Liver (tissue), 9 donors: ENCODE data around the gene WFDC2. TPM values are rescaled to one million over a fixed set of nuclear protein-coding genes. Genes with fewer than 3 reads are reported as not detected.
A peak's percentile ranks its signal among the peaks of the same experiment; 100 is the strongest.

Source experiments
- DNase-seq: peaks from one replicate; pipeline ENCODE4 v3.0.0-alpha.2; 2017; ENCODE audit warnings: low spot score
- H3K27ac ChIP-seq, 2 donors: one replicate each; pipeline ENCODE4 v1.7.0; 2013; ENCODE audit warnings: inconsistent platforms in 2 of 2, low read length in 2 of 2, control low read depth in 1 of 2, low read depth in 1 of 2, mild to moderate bottlenecking in 1 of 2
- H3K27me3 ChIP-seq, 4 donors: one replicate each; pipeline versions ENCODE4 v1.6.1 to v1.7.0; 2013; ENCODE audit warnings: low read length in 3 of 4, inconsistent platforms in 1 of 4, mild to moderate bottlenecking in 1 of 4, moderate library complexity in 1 of 4; ENCODE audit not compliant: control insufficient read depth in 4 of 4, insufficient read depth in 4 of 4
- H3K36me3 ChIP-seq, 4 donors: one replicate each; pipeline versions ENCODE4 v1.6.1 to v1.7.0; 2013; ENCODE audit warnings: low read length in 3 of 4, mild to moderate bottlenecking in 3 of 4, low read depth in 1 of 4, moderate library complexity in 1 of 4; ENCODE audit not compliant: control insufficient read depth in 4 of 4, insufficient read depth in 3 of 4
- H3K4me1 ChIP-seq, 4 donors: one replicate each; pipeline versions ENCODE4 v1.6.1 to v1.7.0; 2013; ENCODE audit warnings: low read length in 3 of 4, mild to moderate bottlenecking in 3 of 4, moderate library complexity in 1 of 4; ENCODE audit not compliant: control insufficient read depth in 4 of 4, insufficient read depth in 4 of 4
- H3K4me3 ChIP-seq, 3 donors: one replicate each; pipeline versions ENCODE4 v1.6.1 to v1.7.0; 2013; ENCODE audit warnings: low read length in 3 of 3, control low read depth in 1 of 3, low read depth in 1 of 3, mild to moderate bottlenecking in 1 of 3
- H3K9ac ChIP-seq, 2 donors: one replicate each; pipeline ENCODE4 v1.7.0; 2013; ENCODE audit warnings: low read length in 2 of 2, mild to moderate bottlenecking in 2 of 2, moderate library complexity in 2 of 2, control low read depth in 1 of 2, low read depth in 1 of 2
- H3K9me3 ChIP-seq, 4 donors: one replicate each; pipeline versions ENCODE4 v1.6.1 to v1.7.0; 2013; ENCODE audit warnings: low read length in 3 of 4; ENCODE audit not compliant: control insufficient read depth in 4 of 4
- ATF3 ChIP-seq: IDR thresholded peaks from 2 replicates; pipeline ENCODE4 v1.6.1; 2016; ENCODE audit warnings: antibody characterized with exemption
- CTCF ChIP-seq: fragments of 150-350 bp; IDR thresholded peaks from 2 replicates; pipeline ENCODE4 v1.5.1; 2017; ENCODE audit warnings: improper control_type of control experiment, low read depth, low read length; ENCODE audit not compliant: missing input control
- FOXA1 ChIP-seq: IDR thresholded peaks from 2 replicates; pipeline ENCODE4 v1.6.1; 2016; ENCODE audit warnings: antibody characterized with exemption
- HNF4A ChIP-seq, 2 donors: conservative IDR thresholded peaks; 2 replicates each; pipeline ENCODE4 v1.6.1; 2016; ENCODE audit warnings: antibody characterized with exemption in 2 of 2, mild to moderate bottlenecking in 2 of 2
- HNF4G ChIP-seq: IDR thresholded peaks from 2 replicates; pipeline ENCODE4 v1.6.1; 2016; ENCODE audit warnings: antibody characterized with exemption
- JUND ChIP-seq, 2 donors: IDR thresholded peaks; 2 replicates each; pipeline ENCODE4 v1.6.1; 2016; ENCODE audit warnings: antibody characterized with exemption in 2 of 2
- MAX ChIP-seq: IDR thresholded peaks from 2 replicates; pipeline ENCODE4 v1.6.1; 2016; ENCODE audit warnings: antibody characterized with exemption
- NR2F2 ChIP-seq: IDR thresholded peaks from 2 replicates; pipeline ENCODE4 v1.6.1; 2016; ENCODE audit warnings: antibody characterized with exemption
- RAD21 ChIP-seq, 2 donors: IDR thresholded peaks; 2 replicates each; pipeline ENCODE4 v1.6.1; 2016; ENCODE audit warnings: antibody characterized with exemption in 2 of 2, mild to moderate bottlenecking in 2 of 2
- REST ChIP-seq: IDR thresholded peaks from 2 replicates; pipeline ENCODE4 v1.6.1; 2016; ENCODE audit warnings: antibody characterized with exemption, mild to moderate bottlenecking
- TAF1 ChIP-seq: conservative IDR thresholded peaks from 2 replicates; pipeline ENCODE4 v1.6.1; 2016; ENCODE audit warnings: antibody characterized with exemption, mild to moderate bottlenecking
- YY1 ChIP-seq: IDR thresholded peaks from 2 replicates; pipeline ENCODE4 v1.6.1; 2016; ENCODE audit warnings: antibody characterized with exemption, mild to moderate bottlenecking
- WGBS: extraction: QIAGEN DNeasy Blood & Tissue Kit; methylation state at CpG from one replicate; pipeline ENCODE4 v1.1.7; 2013; 5-methylcytosine and 5-hydroxymethylcytosine counted together
- polyA plus RNA-seq, 2 donors: library from polyadenylated mRNA; stranded (reverse) in 1 of 2; unstranded in 1 of 2; fragments of 200-250 nt in 1 of 2; fragments of >200 nt in 1 of 2; fragmentation: Nextera tagmentation in 1 of 2; extraction: Ambion mirVana in 1 of 2; gene quantifications; one replicate each; pipeline versions ENCODE4 v1.2.1 to v1.2.3, GENCODE V29; 2013 to 2015
- total RNA-seq, 2 donors: library from RNA; depleted of rRNA; stranded (reverse); fragments of >200 nt; gene quantifications; one replicate each; pipeline ENCODE4 v1.2.3, GENCODE V29; 2014
- donor health status: healthy.
- donor health status: healthy.
- donor health status: healthy.
- donor health status: healthy.
- donor health status: healthy.

The WFDC2 gene
- total and polyA plus RNA-seq, 4 donors = 1.3 to 1.8 TPM; not detected in 2

- Histone ChIP-seq H3K27ac (no peak overlapping the region), H3K27me3 (peaks cover 0 to 2% (median 0%) of the 10 kb centered on the region in 4 donors), H3K9ac (no peak overlapping the region), H3K36me3 (no peaks in the 10 kb centered on the region), H3K4me3 (no peak overlapping the region), H3K4me1 (no peaks in the 10 kb centered on the region), H3K9me3 (no peaks in the 10 kb centered on the region)
- TF ChIP-seq RAD21 (IDR thresholded peaks at IDR 0.05) (no peak), TAF1 (no peak), HNF4A (conservative IDR thresholded peaks at IDR 0.05) (no peak), JUND (IDR thresholded peaks at IDR 0.05) (no peak), ATF3 (no peak), HNF4G (no peak), NR2F2 (no peak), MAX (no peak), REST (no peak), YY1 (no peak), FOXA1 (no peak)
- DNase-seq = no peak
These were observed 25.5 kb upstream of the WFDC2 start for GRCh38 chr20:45444050-45444449.

GRCh38 chr20:45445805-45446562, 23.6 kb upstream of the WFDC2 start:
- no peak overlapping the region for H3K27ac ChIP-seq
- no peaks in the 10 kb centered on the region for H3K4me1 ChIP-seq
- H3K4me3 ChIP-seq = no peak overlapping the region
- H3K9me3 ChIP-seq = no peaks in the 10 kb centered on the region
- no peak overlapping the region for H3K9ac ChIP-seq
- TF ChIP-seq CTCF (peak; percentile 52), RAD21 (IDR thresholded peaks at IDR 0.05) (peak; percentile 32 to 60), MAX (no peak), NR2F2 (no peak)
- H3K27me3 ChIP-seq = peaks cover 0 to 2% (median 0%) of the 10 kb centered on the region in 4 donors
- WGBS = 71% methylated on average over 7 of the region's 7 CpGs
- no peaks in the 10 kb centered on the region for H3K36me3 ChIP-seq
- DNase-seq = no peak
